NCI-H2196 (cell line): ENCODE data around the gene USP2.
A peak's percentile ranks its signal among the peaks of the same experiment; 100 is the strongest.

ENCODE experiments used
- DNase-seq: peaks from one replicate; lab custom pipeline; 2025; ENCODE audit not compliant: unreplicated experiment; lab: John Stamatoyannopoulos, UW

Gene USP2

GRCh38 chr11:119342362-119343130 is 38.9 kb downstream of the USP2 start:
- DNase-seq = no peak

- DNase-seq = no peak
Measured at GRCh38 chr11:119342023-119342300, 39.5 kb downstream of the USP2 start.

GRCh38 chr11:119341222-119342022 is 40.1 kb downstream of the USP2 start:
- no peak for DNase-seq

GRCh38 chr11:119340335-119341221 is 40.9 kb downstream of the USP2 start, which contains the start of gene C1QTNF5:
C1QTNF5 (minus strand) TSS chr11:119340883; CDS start chr11:119340397, 486 bp downstream.
- no peak for DNase-seq

GRCh38 chr11:119339589-119340334 is 41.7 kb downstream of the USP2 start:
- DNase-seq = no peak

- DNase-seq = no peak
Measured at GRCh38 chr11:119338965-119339588, 42.4 kb downstream of the USP2 start.

GRCh38 chr11:119338318-119338890 is 43.1 kb downstream of the USP2 start:
- DNase-seq = peak; percentile 64

GRCh38 chr11:119337581-119338317 is 43.7 kb downstream of the USP2 start:
- DNase-seq = no peak

- no peak for DNase-seq
Measured at GRCh38 chr11:119336744-119337469, 44.6 kb downstream of the USP2 start.

GRCh38 chr11:119335655-119336543 is 45.6 kb downstream of the USP2 start:
- no peak for DNase-seq

- DNase-seq = no peak
Measured at GRCh38 chr11:119335091-119335654, 46.3 kb downstream of the USP2 start.

- DNase-seq = peak; percentile 99
Measured at GRCh38 chr11:119334174-119334930, 47.1 kb downstream of the USP2 start, which contains the start of gene RNF26. RNF26 (plus strand) TSS chr11:119334527; CDS start chr11:119335123, 596 bp downstream.

- DNase-seq = no peak
Measured at GRCh38 chr11:119332111-119332765, 49.3 kb downstream of the USP2 start.

- DNase-seq = no peak
Measured at GRCh38 chr11:119330237-119330636, 51.3 kb downstream of the USP2 start.

GRCh38 chr11:119329320-119329719 is 52.2 kb downstream of the USP2 start:
- no peak for DNase-seq

GRCh38 chr11:119324189-119324588 is 57.3 kb downstream of the USP2 start:
- DNase-seq = no peak
